Osteoblast (primary cell): ENCODE data around the gene TMEM168. TPM values are rescaled to one million over a fixed set of nuclear protein-coding genes. Genes with fewer than 3 reads are reported as not detected.

Experiments
- DNase-seq: peaks from one replicate; pipeline ENCODE4 v3.0.0; 2011; ENCODE audit warnings: low spot score, mixed read lengths; ENCODE audit not compliant: insufficient read length; ENCODE audit errors: missing footprints
- H2AFZ ChIP-seq: 2 replicates; pipeline ENCODE4 v1.6.0; 2011; ENCODE audit warnings: mild to moderate bottlenecking, low read length
- H3K27ac ChIP-seq: 2 replicates; pipeline ENCODE4 v1.5.1; 2011; ENCODE audit warnings: mild to moderate bottlenecking, low read depth, low read length, moderate library complexity
- H3K27me3 ChIP-seq: 2 replicates; pipeline ENCODE4 v1.6.0; 2012; ENCODE audit warnings: mild to moderate bottlenecking, control low read depth, inconsistent platforms, low read length, moderate library complexity; ENCODE audit not compliant: insufficient read depth
- H3K36me3 ChIP-seq: 2 replicates; pipeline ENCODE4 v1.5.1; 2011; ENCODE audit warnings: mild to moderate bottlenecking, low read length, control low read depth, moderate library complexity; ENCODE audit not compliant: insufficient read depth
- H3K4me1 ChIP-seq: 2 replicates; pipeline ENCODE4 v1.5.1; 2011; ENCODE audit warnings: mild to moderate bottlenecking, low read length, control low read depth, moderate library complexity; ENCODE audit not compliant: insufficient read depth
- H3K4me2 ChIP-seq: 2 replicates; pipeline ENCODE4 v1.6.0; 2011; ENCODE audit warnings: mild to moderate bottlenecking, low read length; ENCODE audit not compliant: insufficient read depth
- H3K4me3 ChIP-seq: fragments of 200-600 bp; sonication (generic); 3 replicates; pipeline ENCODE4 v1.5.1; 2012; ENCODE audit warnings: mild to moderate bottlenecking, low read length, inconsistent platforms; ENCODE audit not compliant: insufficient read depth
- H3K79me2 ChIP-seq: 2 replicates; pipeline ENCODE4 v1.6.0; 2012; ENCODE audit warnings: mild to moderate bottlenecking, low read length, control low read depth, inconsistent platforms; ENCODE audit not compliant: insufficient read depth
- H3K9me3 ChIP-seq: 2 replicates; pipeline ENCODE4 v1.5.1; 2011; ENCODE audit warnings: low read depth, low read length, control low read depth
- H4K20me1 ChIP-seq: 2 replicates; pipeline ENCODE4 v1.6.0; 2012; ENCODE audit warnings: mild to moderate bottlenecking, low read length, control low read depth; ENCODE audit not compliant: insufficient read depth
- CTCF ChIP-seq: IDR thresholded peaks from 2 replicates; pipeline ENCODE4 v1.5.1; 2011; ENCODE audit warnings: mild to moderate bottlenecking, low read depth, low read length, moderate library complexity; ENCODE audit errors: extremely low read depth
- total RNA-seq: library from RNA; depleted of rRNA; stranded (reverse); fragments of >200 nt; gene quantifications from 2 replicates; pipeline ENCODE4 v1.2.3, GENCODE V29; 2012

The TMEM168 gene
- total RNA-seq, 1 donor: 17.4 TPM

- no peaks in the 10 kb centered on the region for H3K4me1 ChIP-seq
- peaks cover 8% of the 10 kb centered on the region for H3K36me3 ChIP-seq
- no peaks in the 10 kb centered on the region for H4K20me1 ChIP-seq
- H3K9me3 ChIP-seq: no peaks in the 10 kb centered on the region
- H3K79me2 ChIP-seq: peaks cover 21% of the 10 kb centered on the region
- H3K27ac ChIP-seq: no peak overlapping the region
- no peak for DNase-seq
- no peak overlapping the region for H3K4me2 ChIP-seq
- H3K4me3 ChIP-seq: no peak overlapping the region
- TF ChIP-seq CTCF: no peak
- no peaks in the 10 kb centered on the region for H3K27me3 ChIP-seq
- H2AFZ ChIP-seq: no peak overlapping the region
These were observed 9.1 kb downstream of the TMEM168 start for GRCh38 chr7:112781110-112781509.

GRCh38 chr7:112779667-112780066 lies 10.5 kb downstream of the TMEM168 start:
- Histone ChIP-seq H3K36me3 (peaks cover 8% of the 10 kb centered on the region), H3K27me3 (no peaks in the 10 kb centered on the region), H3K4me3 (no peak overlapping the region), H3K4me2 (no peak overlapping the region), H3K4me1 (no peaks in the 10 kb centered on the region), H3K9me3 (no peaks in the 10 kb centered on the region), H3K27ac (no peak overlapping the region), H4K20me1 (no peaks in the 10 kb centered on the region), H3K79me2 (peaks cover 11% of the 10 kb centered on the region), H2AFZ (no peak overlapping the region)
- DNase-seq: no peak
- TF ChIP-seq CTCF: no peak

- H2AFZ ChIP-seq: no peak overlapping the region
- H3K27ac ChIP-seq: no peak overlapping the region
- TF ChIP-seq CTCF: no peak
- no peaks in the 10 kb centered on the region for H3K9me3 ChIP-seq
- peaks cover 8% of the 10 kb centered on the region for H3K79me2 ChIP-seq
- no peaks in the 10 kb centered on the region for H3K4me1 ChIP-seq
- H3K4me3 ChIP-seq: no peak overlapping the region
- no peaks in the 10 kb centered on the region for H3K27me3 ChIP-seq
- H4K20me1 ChIP-seq: no peaks in the 10 kb centered on the region
- DNase-seq: no peak
- no peaks in the 10 kb centered on the region for H3K36me3 ChIP-seq
- H3K4me2 ChIP-seq: no peak overlapping the region
These were observed 12.8 kb downstream of the TMEM168 start for GRCh38 chr7:112777406-112777805.

GRCh38 chr7:112771166-112771565 lies 19.0 kb downstream of the TMEM168 start:
- DNase-seq: no peak
- Histone ChIP-seq H3K4me3 (no peak overlapping the region), H2AFZ (no peak overlapping the region), H3K9me3 (no peaks in the 10 kb centered on the region), H3K4me1 (no peaks in the 10 kb centered on the region), H3K4me2 (no peak overlapping the region), H4K20me1 (no peaks in the 10 kb centered on the region), H3K27me3 (no peaks in the 10 kb centered on the region), H3K79me2 (no peaks in the 10 kb centered on the region), H3K27ac (no peak overlapping the region), H3K36me3 (no peaks in the 10 kb centered on the region)
- TF ChIP-seq CTCF: no peak
